H1 (cell line): Measurements from ENCODE around the gene MRPS26. TPM values are rescaled to one million over a fixed set of nuclear protein-coding genes. Genes with fewer than 3 reads are reported as not detected.

Experiments used
- CTCF ChIA-PET: fragments of 300-600 bp; sonication (Branson Sonifier 250); formaldehyde crosslinking; loops from one replicate; lab custom pipeline; 2021; ENCODE audit not compliant: partially characterized antibody; lab: Charles Lee
- POLR2A ChIA-PET: fragments of 300-600 bp; sonication (Branson Sonifier 250); formaldehyde crosslinking; loops from one replicate; lab custom pipeline; 2021; ENCODE audit warnings: inconsistent platforms; ENCODE audit not compliant: partially characterized antibody; lab: Charles Lee
- DNase-seq, 2 experiments: peaks; one replicate each; pipeline versions ENCODE4 v3.0.0 to v3.0.0-alpha.2; 2010 to 2022; ENCODE audit warnings: low spot score in 2 of 2, low read depth in 1 of 2, mixed read lengths in 1 of 2
- FAIRE-seq: peaks from 2 replicates; lab custom pipeline; 2011; peaks lifted over from hg19 to GRCh38; lab: Jason Lieb, UNC
- H2AFZ ChIP-seq: 2 replicates; pipeline ENCODE4 v1.8.1; 2012; ENCODE audit warnings: low read length, inconsistent platforms
- H2AK5ac ChIP-seq: 2 replicates; pipeline ENCODE4 v1.6.1; 2013; ENCODE audit warnings: low read depth, low read length
- H2BK120ac ChIP-seq: replicated peaks from 2 replicates; pipeline ENCODE3; 2013; ENCODE audit warnings: low read depth, low read length, inconsistent platforms
- H2BK12ac ChIP-seq: 2 replicates; pipeline ENCODE4 v1.6.1; 2013; ENCODE audit warnings: low read depth, low read length
- H2BK15ac ChIP-seq: 2 replicates; pipeline ENCODE4 v1.6.1; 2013; ENCODE audit warnings: low read length
- H2BK20ac ChIP-seq: 2 replicates; pipeline ENCODE4 v1.6.1; 2013; ENCODE audit warnings: low read length
- H2BK5ac ChIP-seq: 2 replicates; pipeline ENCODE4 v1.6.1; 2013; ENCODE audit warnings: low read depth, low read length
- H3K14ac ChIP-seq: 2 replicates; pipeline ENCODE4 v1.6.1; 2013; ENCODE audit warnings: inconsistent platforms; ENCODE audit not compliant: insufficient read length
- H3K18ac ChIP-seq: 2 replicates; pipeline ENCODE4 v1.6.1; 2013; ENCODE audit warnings: low read length; ENCODE audit errors: extremely low read depth
- H3K23ac ChIP-seq: 2 replicates; pipeline ENCODE4 v1.6.1; 2013; ENCODE audit warnings: inconsistent platforms; ENCODE audit not compliant: insufficient read length
- H3K23me2 ChIP-seq: 2 replicates; pipeline ENCODE4 v1.6.1; 2013; ENCODE audit warnings: low read depth, low read length
- H3K27ac ChIP-seq: 2 replicates; pipeline ENCODE4 v1.6.1; 2011; ENCODE audit warnings: low read depth, low read length, inconsistent platforms
- H3K27me3 ChIP-seq, 4 experiments: replicated peaks in 1 of 4; 1 replicate in 1 of 4; 2 replicates in 3 of 4; pipeline versions ENCODE4 v1.6.1 to v1.8.1; 2011 to 2013; ENCODE audit warnings: low read length in 3 of 4, mild to moderate bottlenecking in 3 of 4, inconsistent platforms in 2 of 4, mixed read lengths in 2 of 4, moderate library complexity in 1 of 4; ENCODE audit not compliant: control insufficient read depth in 3 of 4, insufficient read depth in 3 of 4; ENCODE audit errors: extremely low read depth in 1 of 4
- H3K36me3 ChIP-seq, 4 experiments: 2 replicates each; pipeline versions ENCODE4 v1.6.1 to v1.8.1; 2011 to 2013; ENCODE audit warnings: mild to moderate bottlenecking in 4 of 4, low read length in 3 of 4, moderate library complexity in 2 of 4, control low read depth in 1 of 4, inconsistent platforms in 1 of 4; ENCODE audit not compliant: insufficient read depth in 4 of 4, control insufficient read depth in 2 of 4
- H3K4ac ChIP-seq: replicated peaks from 2 replicates; pipeline ENCODE3; 2013; ENCODE audit warnings: low read length, low read depth, mixed read lengths, inconsistent platforms; ENCODE audit not compliant: insufficient read length
- H3K4me1 ChIP-seq, 4 experiments: replicated peaks in 1 of 4; 1 replicate in 1 of 4; 2 replicates in 3 of 4; pipeline versions ENCODE4 v1.6.1 to v1.8.1; 2011 to 2013; ENCODE audit warnings: low read length in 3 of 4, inconsistent platforms in 2 of 4, mixed read lengths in 1 of 4; ENCODE audit not compliant: insufficient read depth in 4 of 4, control insufficient read depth in 3 of 4
- H3K4me2 ChIP-seq, 2 experiments: 2 replicates each; pipeline versions ENCODE4 v1.6.1 to v1.8.1; 2011 to 2013; ENCODE audit warnings: low read depth in 2 of 2, low read length in 2 of 2, control low read depth in 1 of 2, inconsistent platforms in 1 of 2, mild to moderate bottlenecking in 1 of 2; ENCODE audit not compliant: insufficient read depth in 1 of 2
- H3K4me3 ChIP-seq, 4 experiments: fragments of 200-600, 300-600 bp in 1 of 4; sonication (generic), shearing (Covaris generic), sonication (Bioruptor Twin) in 1 of 4; 2 replicates each; pipeline versions ENCODE4 v1.5.1 to v1.8.1; 2011 to 2016; ENCODE audit warnings: low read length in 4 of 4, low read depth in 3 of 4, control low read depth in 2 of 4, inconsistent platforms in 2 of 4, mild to moderate bottlenecking in 2 of 4, mixed read lengths in 1 of 4, moderate library complexity in 1 of 4; ENCODE audit not compliant: insufficient read depth in 2 of 4; ENCODE audit errors: extremely low read depth in 1 of 4
- H3K56ac ChIP-seq: replicated peaks from 2 replicates; pipeline ENCODE3; 2013; ENCODE audit warnings: low read depth, mild to moderate bottlenecking, mixed read lengths, low read length, inconsistent platforms; ENCODE audit not compliant: insufficient read length
- H3K79me1 ChIP-seq: 2 replicates; pipeline ENCODE4 v1.6.1; 2013; ENCODE audit warnings: low read depth, low read length, control low read depth
- H3K79me2 ChIP-seq, 2 experiments: 2 replicates each; pipeline versions ENCODE4 v1.6.1 to v1.8.1; 2012 to 2013; ENCODE audit warnings: low read length in 2 of 2, mild to moderate bottlenecking in 2 of 2, inconsistent platforms in 1 of 2; ENCODE audit not compliant: insufficient read depth in 2 of 2, control insufficient read depth in 1 of 2
- H3K9ac ChIP-seq, 4 experiments: replicated peaks in 1 of 4; 1 replicate in 1 of 4; 2 replicates in 3 of 4; pipeline versions ENCODE4 v1.6.1 to v1.8.1; 2011 to 2013; ENCODE audit warnings: low read depth in 3 of 4, low read length in 3 of 4, control low read depth in 2 of 4, mild to moderate bottlenecking in 2 of 4, moderate library complexity in 2 of 4, inconsistent platforms in 1 of 4; ENCODE audit errors: extremely low read depth in 1 of 4
- H3K9me3 ChIP-seq, 2 experiments: 2 replicates each; pipeline versions ENCODE4 v1.6.1 to v1.8.1; 2012 to 2013; ENCODE audit warnings: mild to moderate bottlenecking in 2 of 2, moderate library complexity in 2 of 2, control low read depth in 1 of 2, inconsistent platforms in 1 of 2, low read depth in 1 of 2, low read length in 1 of 2, mixed read lengths in 1 of 2; ENCODE audit not compliant: insufficient read depth in 2 of 2
- H4K20me1 ChIP-seq, 2 experiments: replicated peaks in 1 of 2; 2 replicates each; pipeline versions ENCODE3 to v1.8.1; 2011 to 2013; ENCODE audit warnings: inconsistent platforms in 2 of 2, low read length in 2 of 2, mild to moderate bottlenecking in 1 of 2; ENCODE audit not compliant: insufficient read depth in 2 of 2, control insufficient read depth in 1 of 2
- H4K5ac ChIP-seq: 2 replicates; pipeline ENCODE4 v1.6.1; 2013; ENCODE audit warnings: low read length, low read depth, mixed read lengths, inconsistent platforms; ENCODE audit not compliant: insufficient read length
- H4K8ac ChIP-seq: 2 replicates; pipeline ENCODE4 v1.8.0; 2013; ENCODE audit warnings: mild to moderate bottlenecking, moderate library complexity, low read length, inconsistent platforms; ENCODE audit not compliant: insufficient read depth; ENCODE audit errors: extremely low read depth
- H4K91ac ChIP-seq: replicated peaks from 2 replicates; pipeline ENCODE3; 2013; ENCODE audit warnings: low read length, mixed read lengths, inconsistent platforms; ENCODE audit not compliant: insufficient read length
- CEBPB ChIP-seq: IDR thresholded peaks from 2 replicates; pipeline ENCODE4 v1.6.1; 2012; ENCODE audit warnings: low read depth, low read length
- GABPA ChIP-seq: IDR thresholded peaks from 2 replicates; pipeline ENCODE4 v1.6.1; 2011; ENCODE audit warnings: mild to moderate bottlenecking, low read length, moderate library complexity, borderline replicate concordance; ENCODE audit not compliant: insufficient read depth
- GTF2F1 ChIP-seq: IDR thresholded peaks from 2 replicates; pipeline ENCODE4 v1.6.1; 2012; ENCODE audit warnings: low read depth, low read length, improper control_type of control experiment, borderline replicate concordance
- HDAC6 ChIP-seq: IDR thresholded peaks from one replicate; pipeline ENCODE4 v1.7.1; 2012; ENCODE audit warnings: low read depth, mild to moderate bottlenecking, inconsistent platforms, low read length, moderate library complexity
- JUN ChIP-seq: IDR thresholded peaks from 2 replicates; pipeline ENCODE4 v1.6.1; 2011; ENCODE audit warnings: low read depth, mild to moderate bottlenecking, improper control_type of control experiment, low read length
- KDM4A ChIP-seq: IDR thresholded peaks from one replicate; pipeline ENCODE4 v1.7.1; 2012; ENCODE audit warnings: low read depth, mild to moderate bottlenecking, moderate library complexity, low read length, inconsistent platforms; ENCODE audit not compliant: severe bottlenecking
- NRF1 ChIP-seq: IDR thresholded peaks from 2 replicates; pipeline ENCODE4 v1.6.1; 2011; ENCODE audit warnings: mild to moderate bottlenecking, low read depth, low read length, improper control_type of control experiment
- POLR2A ChIP-seq, 2 experiments: IDR thresholded peaks; 1 replicate in 1 of 2; 2 replicates in 1 of 2; pipeline ENCODE4 v1.6.1; 2011; ENCODE audit warnings: low read depth in 2 of 2, low read length in 2 of 2, mild to moderate bottlenecking in 2 of 2; ENCODE audit errors: control extremely low read depth in 1 of 2
- RXRA ChIP-seq: IDR thresholded peaks from 2 replicates; pipeline ENCODE4 v1.6.1; 2011; ENCODE audit warnings: low read depth, mild to moderate bottlenecking, low read length, moderate library complexity; ENCODE audit not compliant: insufficient read depth
- SIN3A ChIP-seq, 2 experiments: IDR thresholded peaks in 1 of 2; conservative IDR thresholded peaks in 1 of 2; 2 replicates each; pipeline ENCODE4 v1.6.1; 2011 to 2012; ENCODE audit warnings: low read length in 2 of 2, improper control_type of control experiment in 1 of 2, low read depth in 1 of 2, mild to moderate bottlenecking in 1 of 2
- SIX5 ChIP-seq: IDR thresholded peaks from 2 replicates; pipeline ENCODE4 v1.6.1; 2011; ENCODE audit warnings: mild to moderate bottlenecking, low read depth, low read length
- SP2 ChIP-seq: IDR thresholded peaks from 2 replicates; pipeline ENCODE4 v1.6.1; 2012; ENCODE audit warnings: mild to moderate bottlenecking, low read length, inconsistent platforms
- SP4 ChIP-seq: IDR thresholded peaks from 2 replicates; pipeline ENCODE4 v1.6.1; 2012; ENCODE audit warnings: low read length, inconsistent platforms
- SUZ12 ChIP-seq: fragments of 200-600 bp; sonication (generic); IDR thresholded peaks from 2 replicates; pipeline ENCODE4 v1.6.1; 2012; ENCODE audit warnings: mild to moderate bottlenecking, inconsistent platforms, low read length, moderate library complexity, mixed read lengths
- ZNF274 ChIP-seq: IDR thresholded peaks from 2 replicates; pipeline ENCODE4 v1.7.0; 2012; ENCODE audit warnings: low read length, borderline replicate concordance; ENCODE audit errors: extremely low read depth
- WGBS, 2 experiments: shearing (Covaris generic) in 1 of 2; methylation state at CpG; one replicate each; pipeline versions ENCODE4 v1.1.6 to v1.1.7; 2013 to 2015; ENCODE audit warnings: low lambda C conversion rate in 2 of 2, mixed read lengths in 2 of 2, inconsistent platforms in 1 of 2, low coverage in 1 of 2, missing lambda C conversion rate in 1 of 2; ENCODE audit not compliant: insufficient replicate concordance in 2 of 2, insufficient coverage in 1 of 2, insufficient read length in 1 of 2; ENCODE audit errors: extremely low coverage in 1 of 2, missing lambda C conversion rate in 1 of 2; 5-methylcytosine and 5-hydroxymethylcytosine counted together
- polyA plus RNA-seq, 7 experiments: library from polyadenylated mRNA; depleted of rRNA in 3 of 7; stranded (reverse) in 5 of 7; unstranded in 2 of 7; fragments of >200 nt in 5 of 7; fragments of 200-250 nt in 2 of 7; gene quantifications; 1 replicate in 5 of 7; 2 replicates in 1 of 7; 4 replicates in 1 of 7; pipeline versions ENCODE4 v1.2.1 to v1.2.3, GENCODE V29; 2011 to 2013; ENCODE audit warnings: missing spikeins in 2 of 7, mixed read lengths in 2 of 7
- total RNA-seq: library from RNA; stranded (reverse); fragmentation: NEBNext Ultra II Directional; extraction: Animal tissue kit (Norgen Biotek cat#: 25700); gene quantifications from 2 replicates; pipeline ENCODE4 v1.2.1, GENCODE V29; 2021

Gene MRPS26
- total and polyA plus RNA-seq, 2 of the 8 experiments (the other 6 are each of a cell fraction or from before 2014, with no cell fraction given): 83.6 to 103 TPM

DNA sequence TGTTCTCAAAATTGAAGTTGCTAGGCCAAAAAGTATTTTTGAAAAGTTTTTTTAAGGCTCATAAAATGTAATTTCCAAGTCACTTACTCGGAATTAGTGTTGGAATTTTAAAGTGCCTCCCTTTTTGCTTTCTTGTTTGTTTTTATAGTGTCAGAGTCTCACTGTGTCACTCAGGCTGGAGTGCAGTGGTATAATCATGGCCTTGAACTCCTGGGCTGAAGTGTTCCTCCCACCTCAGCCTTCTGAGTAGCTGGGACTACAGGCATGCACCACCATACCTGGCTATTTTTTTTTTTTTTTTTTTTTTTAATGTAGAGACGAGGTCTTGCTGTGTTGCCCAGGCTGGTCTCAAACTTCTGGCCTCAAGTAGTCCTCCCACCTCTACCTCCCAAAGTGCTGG lies 42.4 kb upstream of the MRPS26 start:
- H3K23me2 ChIP-seq: peaks cover 1% of the 10 kb centered on the region; the same call in 1 of the 2 replicates
- no peak overlapping the region for H2BK12ac ChIP-seq
- H2BK5ac ChIP-seq: no peak overlapping the region
- H2BK120ac ChIP-seq: no peak overlapping the region
- no peak overlapping the region for H4K5ac ChIP-seq
- H3K27ac ChIP-seq: no peak overlapping the region
- H3K4me1 ChIP-seq: peaks cover 0 to 5% (median 2%) of the 10 kb centered on the region in 4 experiments; a peak in 1 of 7 replicates
- no peaks in the 10 kb centered on the region for H3K79me1 ChIP-seq
- H3K36me3 ChIP-seq: peaks cover 0 to 19% (median 7%) of the 10 kb centered on the region in 4 experiments; a peak in 5 of 8 replicates
- H3K9ac ChIP-seq: no peak overlapping the region
- no peaks in the 10 kb centered on the region for H3K9me3 ChIP-seq
- no peak overlapping the region for H3K23ac ChIP-seq
- WGBS, 2 experiments: 93% methylated on average over 1 of the region's 2 CpGs; no CpG with 5 or more reads in 1 of the 2 experiments
- no peak overlapping the region for H3K18ac ChIP-seq
- H3K56ac ChIP-seq: no peak overlapping the region
- no peak overlapping the region for H2AFZ ChIP-seq
- ChIA-PET POLR2A (no interaction called here), CTCF (interaction anchor here (0.7 kb wide), 2 partner anchors 8 to 102 kb away, joined by 3 read pairs; no protein-coding TSS in a partner anchor)
- H2BK20ac ChIP-seq: no peak overlapping the region
- no peaks in the 10 kb centered on the region for H3K79me2 ChIP-seq
- no peak overlapping the region for H4K91ac ChIP-seq
- no peak overlapping the region for H3K4me2 ChIP-seq
- H3K4me3 ChIP-seq: no peak overlapping the region
- no peak overlapping the region for H4K8ac ChIP-seq
- no peak for DNase-seq
- no peak for FAIRE-seq
- no peak overlapping the region for H2AK5ac ChIP-seq
- no peak overlapping the region for H3K14ac ChIP-seq
- no peak overlapping the region for H3K4ac ChIP-seq
- H3K27me3 ChIP-seq: no peaks in the 10 kb centered on the region
- no peak overlapping the region for H2BK15ac ChIP-seq
- peaks cover 0 to 2% of the 10 kb centered on the region in 2 experiments for H4K20me1 ChIP-seq
- no peak for TF ChIP-seq ZNF274
- no peak for TF ChIP-seq NRF1
- no peak for TF ChIP-seq CEBPB
- TF ChIP-seq SIX5: no peak
- no peak for TF ChIP-seq HDAC6
- TF ChIP-seq SP2: no peak
- no peak for TF ChIP-seq SUZ12
- no peak for TF ChIP-seq KDM4A
- TF ChIP-seq GTF2F1: no peak
- no peak for TF ChIP-seq SIN3A (conservative IDR thresholded peaks at IDR 0.05 in 1 of 2, IDR thresholded peaks at IDR 0.05 in 1 of 2; ENCODE audit: low read depth in 1 of 2, low read length in 2 of 2)
- TF ChIP-seq SP4: no peak
- TF ChIP-seq JUN: no peak
- TF ChIP-seq RXRA: no peak
- no peak for TF ChIP-seq GABPA
- TF ChIP-seq POLR2A (IDR thresholded peaks at IDR 0.05; ENCODE audit: control extremely low read depth in 1 of 2, low read depth in 2 of 2, low read length in 2 of 2): no peak
